Endothelial cell (in vitro differentiated cells): ENCODE measurements around the gene FBXL7. TPM values are rescaled to one million over a fixed set of nuclear protein-coding genes. Genes with fewer than 3 reads are reported as not detected.

ENCODE experiments used
- DNase-seq: peaks from one replicate; pipeline ENCODE4 v3.0.0; 2021; ENCODE audit warnings: low spot score
- H3K27ac Mint-ChIP-seq: one replicate; pipeline ENCODE4 v1.8.0; 2021; ENCODE audit warnings: mixed read lengths, inconsistent platforms; ENCODE audit not compliant: unreplicated experiment
- H3K27me3 Mint-ChIP-seq: one replicate; pipeline ENCODE4 v1.8.0; 2021; ENCODE audit warnings: mild to moderate bottlenecking, moderate library complexity, mixed read lengths, inconsistent platforms; ENCODE audit not compliant: unreplicated experiment
- H3K36me3 Mint-ChIP-seq: one replicate; pipeline ENCODE4 v1.8.0; 2021; ENCODE audit warnings: mild to moderate bottlenecking, low read depth, mixed read lengths, inconsistent platforms; ENCODE audit not compliant: unreplicated experiment
- H3K4me1 Mint-ChIP-seq: one replicate; pipeline ENCODE4 v1.8.0; 2021; ENCODE audit warnings: mild to moderate bottlenecking, mixed read lengths, inconsistent platforms; ENCODE audit not compliant: unreplicated experiment
- H3K4me3 Mint-ChIP-seq: one replicate; pipeline ENCODE4 v1.8.0; 2021; ENCODE audit warnings: mild to moderate bottlenecking, mixed read lengths, inconsistent platforms; ENCODE audit not compliant: unreplicated experiment
- H3K9me3 Mint-ChIP-seq: one replicate; pipeline ENCODE4 v1.8.0; 2021; ENCODE audit warnings: mixed read lengths, inconsistent platforms; ENCODE audit not compliant: unreplicated experiment
- CTCF ChIP-seq: fragments of 200-600 bp; sonication (generic); IDR thresholded peaks from one replicate; pipeline ENCODE4 v1.5.0; 2021; ENCODE audit warnings: antibody characterized with exemption; ENCODE audit not compliant: unreplicated experiment
- total RNA-seq: library from RNA; stranded (reverse); fragmentation: NEBNext Ultra II Directional; extraction: Animal tissue kit (Norgen Biotek cat#: 25700); gene quantifications from one replicate; pipeline ENCODE4 v1.2.1, GENCODE V29; 2021; ENCODE audit not compliant: unreplicated experiment

Gene FBXL7
- total RNA-seq, 1 donor from 2014 or later = 63.8 TPM

GRCh38 chr5:15571081-15571480 is 71.1 kb downstream of the FBXL7 start:
- no peak for TF ChIP-seq CTCF
- H3K4me1 Mint-ChIP-seq = peaks cover 12% of the 10 kb centered on the region
- no peaks in the 10 kb centered on the region for H3K27me3 Mint-ChIP-seq
- peaks cover 4% of the 10 kb centered on the region for H3K36me3 Mint-ChIP-seq
- no peak overlapping the region for H3K27ac Mint-ChIP-seq
- H3K4me3 Mint-ChIP-seq = no peak overlapping the region
- DNase-seq = no peak
- H3K9me3 Mint-ChIP-seq = no peaks in the 10 kb centered on the region

GRCh38 chr5:15571618-15572017 is 71.6 kb downstream of the FBXL7 start:
- Mint-ChIP-seq H3K4me1 (peaks cover 13% of the 10 kb centered on the region), H3K4me3 (no peak overlapping the region), H3K9me3 (no peaks in the 10 kb centered on the region), H3K27me3 (no peaks in the 10 kb centered on the region), H3K27ac (no peak overlapping the region), H3K36me3 (peaks cover 4% of the 10 kb centered on the region)
- no peak for DNase-seq
- no peak for TF ChIP-seq CTCF

- H3K4me1 Mint-ChIP-seq = peaks cover 25% of the 10 kb centered on the region
- no peaks in the 10 kb centered on the region for H3K36me3 Mint-ChIP-seq
- no peaks in the 10 kb centered on the region for H3K9me3 Mint-ChIP-seq
- no peak for DNase-seq
- no peaks in the 10 kb centered on the region for H3K27me3 Mint-ChIP-seq
- no peak for TF ChIP-seq CTCF
- no peak overlapping the region for H3K4me3 Mint-ChIP-seq
- H3K27ac Mint-ChIP-seq = no peak overlapping the region
Observed at GRCh38 chr5:15573590-15573989, 73.6 kb downstream of the FBXL7 start.

- Mint-ChIP-seq H3K27ac (no peak overlapping the region), H3K4me1 (peaks cover 25% of the 10 kb centered on the region)
Observed at GRCh38 chr5:15574128-15574527, 74.1 kb downstream of the FBXL7 start.

More at GRCh38 chr5:15574128-15574527, 74.1 kb downstream of the FBXL7 start:
- no peak for TF ChIP-seq CTCF
- no peaks in the 10 kb centered on the region for H3K27me3 Mint-ChIP-seq
- H3K9me3 Mint-ChIP-seq = no peaks in the 10 kb centered on the region
- H3K4me3 Mint-ChIP-seq = no peak overlapping the region
- DNase-seq = no peak
- no peaks in the 10 kb centered on the region for H3K36me3 Mint-ChIP-seq
